Measurements from ENCODE around the gene LRRC3.
A peak's percentile ranks its signal among the peaks of the same experiment; 100 is the strongest.
"Not testable (repeated sequence)": the region's sequence is repeated elsewhere in the genome, so short reads cannot be mapped to it uniquely, and the experiment has no call there.

LRRC3 gene

GRCh38 chr21:44454747-44455523 is at the start of gene LRRC3:
Gene LRRC3, plus strand, starts transcription at chr21:44455510. Its CDS starts 1,135 bp downstream, at chr21:44456645.
- peak within 1 kb of the TSS; percentile 79 for H3K4me3 Mint-ChIP-seq
- no peaks in the 10 kb centered on the region for H3K4me1 Mint-ChIP-seq
- no peaks in the 10 kb centered on the region for H3K9me3 Mint-ChIP-seq

GRCh38 chr21:44405948-44406872 is 49.1 kb upstream of the LRRC3 start:
- H3K36me3 Mint-ChIP-seq: peaks cover 4% of the 10 kb centered on the region
- H3K4me3 Mint-ChIP-seq: no peak overlapping the region
- H3K27ac Mint-ChIP-seq: no peak overlapping the region
- H3K9me3 Mint-ChIP-seq: no peaks in the 10 kb centered on the region
- no peaks in the 10 kb centered on the region for H3K27me3 Mint-ChIP-seq
- peaks cover 18% of the 10 kb centered on the region for H3K4me1 Mint-ChIP-seq

More at GRCh38 chr21:44454747-44455523, at the start of gene LRRC3:
- no peaks in the 10 kb centered on the region for H3K36me3 Mint-ChIP-seq
- H3K27ac Mint-ChIP-seq: no peak within 1 kb of the TSS
- H3K27me3 Mint-ChIP-seq: peaks cover 1% of the 10 kb centered on the region

GRCh38 chr21:44406953-44407352 is 48.4 kb upstream of the LRRC3 start:
- H3K27ac Mint-ChIP-seq: peak overlapping the region; percentile 92
- H3K4me1 Mint-ChIP-seq: peaks cover 18% of the 10 kb centered on the region
- no peaks in the 10 kb centered on the region for H3K9me3 Mint-ChIP-seq
- H3K36me3 Mint-ChIP-seq: peaks cover 4% of the 10 kb centered on the region
- H3K27me3 Mint-ChIP-seq: no peaks in the 10 kb centered on the region
- no peak overlapping the region for H3K4me3 Mint-ChIP-seq

- H3K27ac Mint-ChIP-seq: peak overlapping the region; percentile 92
- H3K9me3 Mint-ChIP-seq: no peaks in the 10 kb centered on the region
- H3K4me3 Mint-ChIP-seq: no peak overlapping the region
Observed at GRCh38 chr21:44407493-44407892, 47.8 kb upstream of the LRRC3 start.

GRCh38 chr21:44408226-44408625 is 47.1 kb upstream of the LRRC3 start:
- Mint-ChIP-seq H3K27ac (peak overlapping the region; percentile 30), H3K36me3 (peaks cover 10% of the 10 kb centered on the region), H3K27me3 (no peaks in the 10 kb centered on the region), H3K4me1 (peaks cover 18% of the 10 kb centered on the region), H3K4me3 (no peak overlapping the region), H3K9me3 (no peaks in the 10 kb centered on the region)

More at GRCh38 chr21:44407493-44407892, 47.8 kb upstream of the LRRC3 start:
- H3K27me3 Mint-ChIP-seq: no peaks in the 10 kb centered on the region
- peaks cover 8% of the 10 kb centered on the region for H3K36me3 Mint-ChIP-seq
- H3K4me1 Mint-ChIP-seq: peaks cover 18% of the 10 kb centered on the region

- H3K9me3 Mint-ChIP-seq: no peaks in the 10 kb centered on the region
- peaks cover 5% of the 10 kb centered on the region for H3K4me1 Mint-ChIP-seq
- no peak overlapping the region for H3K4me3 Mint-ChIP-seq
- no peak overlapping the region for H3K27ac Mint-ChIP-seq
- peaks cover 6% of the 10 kb centered on the region for H3K36me3 Mint-ChIP-seq
- H3K27me3 Mint-ChIP-seq: no peaks in the 10 kb centered on the region
Observed at GRCh38 chr21:44413566-44414290, 41.6 kb upstream of the LRRC3 start.

- Mint-ChIP-seq H3K36me3 (peaks cover 6% of the 10 kb centered on the region), H3K4me3 (no peak overlapping the region), H3K27ac (no peak overlapping the region)
Observed at GRCh38 chr21:44414291-44415072, 40.8 kb upstream of the LRRC3 start.

GRCh38 chr21:44415073-44416025 is 40.0 kb upstream of the LRRC3 start:
- no peaks in the 10 kb centered on the region for H3K27me3 Mint-ChIP-seq
- H3K27ac Mint-ChIP-seq: no peak overlapping the region
- H3K4me3 Mint-ChIP-seq: no peak overlapping the region
- no peaks in the 10 kb centered on the region for H3K4me1 Mint-ChIP-seq
- no peaks in the 10 kb centered on the region for H3K9me3 Mint-ChIP-seq
- peaks cover 6% of the 10 kb centered on the region for H3K36me3 Mint-ChIP-seq

More at GRCh38 chr21:44414291-44415072, 40.8 kb upstream of the LRRC3 start:
- Mint-ChIP-seq H3K27me3 (no peaks in the 10 kb centered on the region), H3K9me3 (no peaks in the 10 kb centered on the region), H3K4me1 (no peaks in the 10 kb centered on the region)

GRCh38 chr21:44416193-44416592 is 39.1 kb upstream of the LRRC3 start:
- H3K27ac Mint-ChIP-seq: no peak overlapping the region
- no peaks in the 10 kb centered on the region for H3K4me1 Mint-ChIP-seq
- peaks cover 6% of the 10 kb centered on the region for H3K36me3 Mint-ChIP-seq
- no peaks in the 10 kb centered on the region for H3K27me3 Mint-ChIP-seq
- H3K4me3 Mint-ChIP-seq: no peak overlapping the region
- H3K9me3 Mint-ChIP-seq: no peaks in the 10 kb centered on the region

GRCh38 chr21:44417621-44418107 is 37.6 kb upstream of the LRRC3 start:
- H3K4me3 Mint-ChIP-seq, H3K9me3 Mint-ChIP-seq, H3K27me3 Mint-ChIP-seq, H3K4me1 Mint-ChIP-seq, H3K27ac Mint-ChIP-seq, H3K36me3 Mint-ChIP-seq: not testable (repeated sequence)

GRCh38 chr21:44418108-44418875 is 37.0 kb upstream of the LRRC3 start:
- H3K36me3 Mint-ChIP-seq: no peaks in the 10 kb centered on the region
- no peak overlapping the region for H3K4me3 Mint-ChIP-seq
- H3K27me3 Mint-ChIP-seq: no peaks in the 10 kb centered on the region
- H3K27ac Mint-ChIP-seq: no peak overlapping the region
- no peaks in the 10 kb centered on the region for H3K9me3 Mint-ChIP-seq
- no peaks in the 10 kb centered on the region for H3K4me1 Mint-ChIP-seq

GRCh38 chr21:44418876-44419230 is 36.5 kb upstream of the LRRC3 start:
- Mint-ChIP-seq H3K27ac (no peak overlapping the region), H3K36me3 (no peaks in the 10 kb centered on the region), H3K9me3 (no peaks in the 10 kb centered on the region), H3K27me3 (no peaks in the 10 kb centered on the region), H3K4me1 (no peaks in the 10 kb centered on the region), H3K4me3 (no peak overlapping the region)

GRCh38 chr21:44419679-44420078 is 35.6 kb upstream of the LRRC3 start:
- Mint-ChIP-seq H3K4me1 (no peaks in the 10 kb centered on the region), H3K36me3 (no peaks in the 10 kb centered on the region), H3K9me3 (no peaks in the 10 kb centered on the region), H3K4me3 (no peak overlapping the region), H3K27ac (no peak overlapping the region), H3K27me3 (no peaks in the 10 kb centered on the region)

Data from activated naive CD4-positive, alpha-beta T cell treated with anti-CD3 and anti-CD28 coated beads, Interleukin-2, amount 50 U/mL, for 24 hours (primary cell).